Stimulated activated CD8-positive, alpha-beta memory T cell treated with anti-CD3 and anti-CD28 coated beads, Interleukin-15, amount 100 ng/mL, for 4 hours (primary cell): ENCODE data around the gene COL11A2.
"Not testable (repeated sequence)": the region's sequence is repeated elsewhere in the genome, so short reads cannot be mapped to it uniquely, and the experiment has no call there.

Source experiments
- DNase-seq, 2 donors: peaks; one replicate each; pipeline ENCODE4 v3.0.0-alpha.2; 2020; ENCODE audit warnings: low read depth in 2 of 2

Gene COL11A2

DNA sequence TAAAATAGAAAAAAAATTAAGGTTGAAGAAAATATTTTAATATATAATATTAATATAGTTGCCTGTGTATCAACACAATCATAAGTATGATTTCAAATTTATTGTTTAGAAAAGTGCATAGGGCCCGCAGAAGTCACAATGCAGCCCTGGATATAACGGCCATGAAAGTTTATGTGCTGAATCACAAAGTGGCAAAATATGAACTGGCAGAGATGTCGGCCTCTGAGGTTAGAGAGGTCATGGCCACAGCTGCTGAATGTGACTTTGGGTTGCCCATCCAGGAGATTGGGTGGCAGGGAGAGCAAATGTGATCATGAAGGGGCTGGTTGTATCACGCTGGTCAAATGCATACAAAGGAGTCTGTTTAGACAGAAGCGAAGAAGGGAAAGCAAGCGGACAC lies 35.7 kb downstream of the COL11A2 start:
- DNase-seq, result no peak

DNA sequence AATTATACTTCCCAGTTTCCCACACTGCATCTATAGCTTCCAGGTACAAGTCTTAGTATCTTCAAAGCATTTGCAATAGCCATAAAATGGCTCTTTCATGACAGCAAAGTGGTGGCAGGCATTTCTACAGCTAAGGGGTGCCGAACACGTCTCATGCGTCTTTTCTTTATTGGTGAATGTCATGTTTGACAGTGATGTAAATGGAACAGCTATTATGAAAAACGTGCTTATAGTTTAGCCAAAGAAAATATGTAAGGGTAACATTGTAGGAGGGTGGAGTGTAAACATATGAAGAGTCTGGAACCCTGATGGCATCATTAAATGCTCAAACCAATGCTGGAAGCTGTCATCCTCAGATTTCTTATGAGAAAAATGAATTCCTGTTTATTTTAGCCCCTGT lies 37.9 kb downstream of the COL11A2 start:
- DNase-seq, result no peak

DNA sequence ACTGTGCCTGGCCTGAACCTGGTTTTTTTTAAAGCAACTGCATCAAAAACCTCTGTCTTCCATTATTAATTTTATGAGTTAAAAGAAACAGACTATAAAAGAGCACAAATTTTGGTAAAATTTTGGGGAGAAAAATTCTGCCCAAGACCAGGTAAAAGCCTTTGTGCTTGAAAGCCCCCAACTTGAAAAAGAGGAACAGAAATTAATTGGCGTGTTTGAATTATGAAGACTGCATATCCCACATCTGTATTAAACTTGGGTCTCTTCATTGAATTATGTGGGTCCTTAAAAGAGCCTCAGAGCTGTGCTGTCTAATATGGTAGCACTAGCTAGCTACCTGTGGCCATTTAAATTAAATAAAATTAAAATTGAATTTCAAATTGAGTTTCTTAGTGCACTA lies 41.2 kb downstream of the COL11A2 start:
- DNase-seq, result no peak

DNA sequence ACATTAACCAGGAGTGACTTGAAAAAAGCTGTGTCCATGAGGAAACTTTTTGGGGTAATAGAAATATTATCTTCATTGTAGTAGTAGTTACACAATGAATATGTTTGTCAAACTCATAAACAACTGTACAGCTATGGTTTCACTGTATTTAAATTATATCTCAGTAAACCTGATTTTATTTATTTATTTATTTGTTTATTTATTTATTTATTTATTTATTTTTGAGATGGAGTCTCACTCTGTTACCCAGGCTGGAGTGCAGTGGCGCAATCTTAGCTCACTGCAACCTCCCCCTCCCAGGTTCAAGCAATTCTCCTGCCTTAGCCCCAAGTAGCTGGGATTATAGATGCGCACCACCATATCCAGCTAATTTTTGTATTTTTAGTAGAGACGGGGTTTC lies 41.7 kb downstream of the COL11A2 start:
- not testable (repeated sequence) for DNase-seq

DNA sequence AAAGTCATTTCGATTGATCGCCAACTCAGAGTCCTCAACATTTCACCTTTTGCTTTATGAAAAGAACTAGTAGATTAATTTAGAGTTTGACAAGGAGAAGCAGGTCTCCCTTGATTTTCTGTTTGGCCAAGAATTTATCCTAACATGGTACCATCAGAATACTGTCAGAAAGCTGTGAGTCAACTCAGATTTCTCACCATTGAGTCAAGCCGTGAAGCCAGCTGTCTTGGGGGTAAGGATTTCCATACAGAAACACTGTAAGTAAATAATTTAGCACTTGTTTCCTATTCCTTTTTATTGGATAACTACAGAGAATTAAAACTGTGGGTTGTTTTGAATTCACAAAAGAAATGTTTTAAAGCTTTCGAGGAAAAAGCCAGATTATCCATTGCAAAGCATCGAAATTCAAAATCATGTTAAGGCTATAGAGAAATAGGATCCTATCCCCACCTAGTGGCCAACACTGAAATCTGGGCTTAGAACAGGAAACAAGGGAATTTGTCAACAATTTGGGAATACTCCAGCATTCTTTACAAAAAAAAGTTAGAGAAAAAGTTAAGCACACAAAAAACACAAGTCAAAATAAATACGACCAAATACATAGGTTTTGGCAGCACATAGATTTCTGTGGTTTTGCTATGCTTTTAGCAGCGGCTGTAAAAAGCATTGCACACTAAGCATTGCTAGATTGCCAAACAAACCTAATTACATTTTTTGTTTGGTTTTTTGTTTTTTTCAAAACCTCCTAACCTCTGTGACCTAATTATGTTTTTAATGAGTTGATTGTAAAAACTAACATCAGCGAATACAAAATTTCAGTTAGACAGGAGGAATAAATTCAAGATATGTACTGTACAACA lies 44.2 kb downstream of the COL11A2 start:
- DNase-seq, result no peak

DNA sequence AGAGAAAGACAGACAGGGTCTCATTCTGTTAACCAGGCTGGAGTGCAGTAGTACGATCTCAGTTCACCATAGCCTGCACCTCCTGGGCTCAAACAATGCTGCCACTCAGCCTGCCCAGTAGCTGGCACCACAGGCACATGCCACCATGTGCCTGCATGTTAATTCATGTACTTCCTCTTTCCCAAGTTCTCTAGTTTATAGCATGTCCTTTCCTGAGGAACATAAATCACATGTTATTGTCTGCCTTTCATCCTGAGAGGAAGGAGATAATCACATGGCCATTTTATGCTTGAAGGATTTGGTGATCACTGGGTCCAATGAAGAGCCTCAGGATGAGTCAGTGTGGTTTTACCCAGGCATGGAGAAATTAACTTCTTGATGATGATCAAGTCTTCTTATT lies 47.9 kb downstream of the COL11A2 start:
- DNase-seq, result no peak

DNA sequence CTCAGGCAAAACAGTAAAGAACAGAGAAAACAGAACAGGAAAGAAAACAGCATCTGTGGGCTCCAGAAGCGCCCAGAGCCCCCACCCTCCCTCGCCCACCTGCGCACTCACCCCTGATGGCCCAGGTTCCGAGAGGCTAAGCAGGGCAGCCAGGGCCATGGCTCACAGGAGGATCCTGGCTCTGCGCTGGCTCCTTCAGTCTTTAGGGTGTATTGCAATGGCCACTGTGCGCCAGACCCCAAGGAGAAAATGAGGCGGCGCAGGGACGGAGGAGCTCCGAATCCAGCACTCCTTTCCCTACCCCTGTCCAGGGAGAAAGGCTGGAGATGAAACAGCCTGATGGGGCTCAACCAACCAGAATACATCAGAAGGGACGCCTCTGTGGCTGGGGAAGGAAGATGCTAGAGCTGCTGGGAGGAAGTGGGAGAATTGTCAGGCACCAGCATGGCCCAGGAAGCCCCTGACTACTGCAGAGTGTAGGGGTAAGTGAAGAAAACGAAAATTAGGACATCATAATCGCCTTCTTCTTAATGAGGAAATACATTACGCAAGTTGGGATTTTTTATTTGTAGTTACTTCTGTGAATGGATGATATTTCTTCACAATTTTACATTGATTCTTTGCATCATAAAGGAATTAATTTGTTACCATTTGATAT lies 49.0 kb downstream of the COL11A2 start:
- no peak for DNase-seq

DNA sequence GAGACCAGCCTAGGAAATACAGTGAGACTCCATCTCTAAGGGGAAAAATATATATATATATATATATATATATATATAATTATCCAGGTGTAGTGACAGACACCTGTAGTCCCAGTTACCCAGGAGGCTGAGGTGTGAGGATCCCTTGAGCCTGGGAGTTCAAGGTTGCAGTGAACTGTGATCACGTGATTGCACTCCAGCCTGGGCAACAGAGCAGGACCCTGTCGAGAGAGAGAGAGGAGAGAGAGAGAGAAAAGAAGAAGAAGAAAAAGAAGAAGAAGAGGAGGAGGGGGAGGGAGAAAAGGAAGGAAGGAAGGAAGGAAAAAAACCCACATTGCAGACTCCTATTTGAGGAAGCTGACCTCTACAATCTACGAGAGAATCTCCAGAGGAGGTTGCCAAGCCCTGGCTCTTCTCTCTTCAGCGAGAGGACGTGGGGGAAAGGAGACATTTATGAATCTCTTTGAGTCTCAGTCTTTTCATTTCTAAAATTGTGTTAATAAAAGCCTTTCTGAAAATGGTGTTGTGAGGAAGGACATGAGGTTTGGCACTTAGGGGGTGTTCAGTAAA lies 49.7 kb downstream of the COL11A2 start:
- DNase-seq, result no peak

DNA sequence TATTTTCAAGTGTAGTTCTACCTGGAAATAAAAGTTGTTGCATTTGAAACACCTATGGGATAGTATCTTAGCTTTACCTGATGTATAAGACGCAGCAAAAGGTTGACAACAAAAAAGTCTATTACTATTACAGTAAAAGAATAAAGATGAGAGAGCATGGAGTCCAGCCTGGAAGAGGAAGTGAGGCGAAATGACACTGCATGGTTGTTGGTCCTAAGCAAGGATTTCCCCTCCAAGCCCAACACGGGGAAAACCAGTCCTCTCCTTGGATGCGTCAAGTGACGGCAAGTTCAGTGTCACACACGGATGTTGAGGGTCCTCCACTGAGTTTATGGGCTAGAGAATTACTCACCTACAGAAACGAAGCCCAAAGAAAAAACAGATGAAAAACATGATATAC lies 51.7 kb downstream of the COL11A2 start:
- DNase-seq, result no peak

DNA sequence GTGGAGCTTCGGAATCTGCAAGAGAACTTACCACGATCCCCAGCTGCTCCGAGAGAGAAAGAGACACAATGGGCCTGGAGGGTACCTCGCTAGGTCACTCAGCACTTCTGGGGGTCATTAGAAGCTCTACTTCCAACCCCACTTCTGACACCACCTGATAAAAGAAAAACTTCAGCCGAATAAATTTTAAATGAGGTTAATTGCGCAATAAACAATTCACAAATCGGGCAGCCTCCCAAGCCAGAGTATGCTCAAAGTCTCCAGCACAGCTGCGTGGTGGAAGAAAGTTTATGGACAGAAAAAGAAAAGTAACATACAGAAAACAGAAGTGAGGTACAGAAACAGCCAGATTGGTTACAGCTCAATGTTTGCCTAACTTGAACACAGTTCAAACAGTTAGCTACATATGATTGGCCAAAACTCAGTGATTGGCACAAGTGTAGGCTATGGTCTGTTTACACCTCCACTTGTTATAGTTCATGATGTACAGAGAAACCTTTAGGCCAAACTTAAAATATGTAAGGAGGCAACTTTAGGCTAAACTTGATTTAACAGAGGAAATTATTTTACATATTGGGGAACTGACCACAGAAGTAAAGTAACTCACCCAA lies 52.6 kb downstream of the COL11A2 start:
- DNase-seq, result no peak

DNA sequence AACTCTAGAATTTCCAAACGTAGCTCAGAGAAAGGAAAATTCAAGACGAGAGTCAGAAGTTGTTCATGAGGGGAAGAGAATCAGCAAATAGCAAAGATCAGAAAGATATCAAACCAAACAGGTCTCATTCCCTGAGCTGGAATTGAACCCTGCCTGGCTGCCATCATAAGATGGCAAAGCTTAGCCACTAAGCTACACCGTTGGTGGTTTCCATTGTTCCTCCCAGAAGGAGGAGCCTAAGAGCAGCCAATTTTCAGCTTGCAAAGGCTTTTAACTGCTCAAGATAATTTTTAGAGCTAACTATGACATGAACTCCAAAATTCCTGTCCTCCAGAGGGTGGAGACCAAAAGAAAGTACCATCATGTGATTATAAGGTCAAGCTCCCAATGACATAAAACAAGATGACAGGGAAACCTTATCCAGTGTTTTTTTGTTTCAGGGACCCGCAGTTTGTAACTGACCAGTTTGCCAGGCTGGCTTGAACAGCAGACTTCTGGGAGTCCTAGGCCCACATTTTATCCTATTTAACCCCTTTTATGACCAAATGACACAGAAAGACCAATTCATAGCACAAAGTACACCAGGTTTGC lies 55.9 kb downstream of the COL11A2 start:
- DNase-seq, result no peak

DNA sequence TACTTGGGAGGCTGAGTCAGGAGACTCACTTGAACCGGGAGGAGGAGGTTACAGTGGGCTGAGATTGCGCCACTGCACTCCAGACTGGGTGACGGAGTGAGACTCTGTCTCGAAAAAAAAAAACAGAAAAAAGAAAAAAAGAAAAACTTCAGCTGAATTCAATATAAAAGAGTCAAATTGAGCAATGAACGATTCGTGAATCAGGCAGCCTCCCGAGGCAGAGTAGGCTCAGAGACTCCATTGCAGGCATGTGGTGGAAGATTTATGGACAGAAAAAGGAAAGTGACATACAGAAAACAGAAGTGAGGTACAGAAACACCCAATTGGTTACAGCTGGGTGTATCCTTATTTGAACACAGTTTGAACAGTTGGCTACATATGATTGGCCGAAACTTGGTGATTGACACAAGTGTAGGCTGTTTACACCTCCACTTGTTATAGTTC lies 60.2 kb downstream of the COL11A2 start:
- DNase-seq, result no peak

DNA sequence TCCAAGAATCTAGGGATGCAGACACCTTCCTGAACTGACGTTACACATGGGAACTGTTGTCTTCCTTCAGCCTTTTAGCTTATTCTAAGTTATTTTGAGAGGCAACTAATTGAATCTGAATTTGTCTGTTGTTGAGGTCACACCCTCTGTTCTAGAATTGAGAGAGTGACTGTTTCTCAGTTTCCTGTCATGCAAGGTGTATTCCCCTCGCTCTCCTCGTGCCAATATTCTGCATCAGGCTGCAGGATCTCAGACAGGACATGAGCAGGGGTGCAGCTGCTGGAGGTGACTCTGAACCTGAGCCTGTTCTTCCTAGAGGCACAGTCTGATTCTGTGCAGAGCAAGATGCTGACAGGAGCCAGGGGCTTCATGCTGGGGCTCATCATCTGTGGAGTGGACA lies 63.9 kb downstream of the COL11A2 start:
- DNase-seq, result no peak

DNA sequence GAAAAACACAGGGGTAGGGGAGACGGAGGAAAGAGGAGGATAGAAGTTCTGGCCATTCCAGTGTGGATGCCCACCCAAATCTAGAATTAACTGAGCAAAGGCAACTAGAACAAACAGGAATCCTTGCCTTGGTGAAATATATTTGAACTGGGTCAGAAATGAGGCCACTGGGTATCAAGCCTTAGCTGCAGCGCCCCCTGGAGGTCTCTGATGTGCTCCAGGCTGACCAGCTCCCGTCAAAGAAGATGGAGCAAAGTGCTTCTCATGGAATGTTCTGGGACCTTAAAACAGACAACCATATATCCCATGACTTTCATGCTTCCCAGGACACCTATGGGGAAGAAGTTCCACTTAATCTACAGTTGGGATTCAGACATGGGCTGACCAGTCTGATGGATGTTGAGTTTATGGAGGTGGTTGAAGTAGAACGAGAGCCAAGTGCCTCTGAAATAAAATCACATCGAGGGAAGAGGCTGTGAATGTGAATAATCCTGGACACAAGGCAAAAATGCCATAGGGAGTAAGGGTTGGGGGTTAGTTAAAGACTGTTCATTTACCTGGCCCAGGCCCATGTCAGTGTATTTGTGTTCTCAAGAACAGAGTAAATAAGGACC lies 66.1 kb downstream of the COL11A2 start:
- peak; percentile 7 to 27 for DNase-seq

DNA sequence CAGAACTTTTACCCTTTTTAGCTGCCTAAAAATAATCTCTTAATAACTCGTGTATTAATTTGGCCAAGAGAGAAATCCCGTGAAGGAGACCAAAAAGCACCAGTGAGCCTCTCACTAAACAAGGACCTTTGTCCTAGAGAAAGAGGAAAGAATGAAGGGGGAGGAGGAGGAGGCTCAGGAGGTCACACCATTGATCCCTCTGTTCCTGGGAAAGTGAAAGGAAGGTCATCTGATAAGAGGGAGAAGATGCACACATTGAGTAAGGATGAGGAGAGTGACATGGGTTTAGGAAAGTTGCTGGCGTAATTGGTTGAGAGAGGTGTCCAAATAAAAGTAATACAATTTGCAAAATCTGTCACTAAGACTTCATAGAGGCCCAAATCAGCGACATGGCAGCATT lies 67.3 kb downstream of the COL11A2 start:
- no peak for DNase-seq

DNA sequence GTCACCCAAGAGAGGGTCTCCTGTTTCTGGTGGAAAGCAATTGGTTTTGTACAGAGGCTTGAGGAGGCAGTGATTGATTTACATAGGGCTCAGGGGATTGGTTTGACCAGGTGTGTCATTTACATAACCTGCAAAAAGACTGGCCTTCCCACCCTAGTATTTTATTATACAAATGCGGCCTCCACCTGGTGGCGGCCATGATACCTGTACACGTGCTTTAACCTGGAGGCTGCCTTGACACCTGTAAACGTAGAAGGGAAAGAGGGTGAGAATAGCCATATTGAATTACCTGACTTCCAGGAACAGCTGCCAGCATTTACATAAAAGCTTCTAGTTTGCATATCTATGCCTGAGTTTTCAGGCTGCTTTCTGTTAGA lies 67.8 kb downstream of the COL11A2 start:
- DNase-seq, result no peak

DNA sequence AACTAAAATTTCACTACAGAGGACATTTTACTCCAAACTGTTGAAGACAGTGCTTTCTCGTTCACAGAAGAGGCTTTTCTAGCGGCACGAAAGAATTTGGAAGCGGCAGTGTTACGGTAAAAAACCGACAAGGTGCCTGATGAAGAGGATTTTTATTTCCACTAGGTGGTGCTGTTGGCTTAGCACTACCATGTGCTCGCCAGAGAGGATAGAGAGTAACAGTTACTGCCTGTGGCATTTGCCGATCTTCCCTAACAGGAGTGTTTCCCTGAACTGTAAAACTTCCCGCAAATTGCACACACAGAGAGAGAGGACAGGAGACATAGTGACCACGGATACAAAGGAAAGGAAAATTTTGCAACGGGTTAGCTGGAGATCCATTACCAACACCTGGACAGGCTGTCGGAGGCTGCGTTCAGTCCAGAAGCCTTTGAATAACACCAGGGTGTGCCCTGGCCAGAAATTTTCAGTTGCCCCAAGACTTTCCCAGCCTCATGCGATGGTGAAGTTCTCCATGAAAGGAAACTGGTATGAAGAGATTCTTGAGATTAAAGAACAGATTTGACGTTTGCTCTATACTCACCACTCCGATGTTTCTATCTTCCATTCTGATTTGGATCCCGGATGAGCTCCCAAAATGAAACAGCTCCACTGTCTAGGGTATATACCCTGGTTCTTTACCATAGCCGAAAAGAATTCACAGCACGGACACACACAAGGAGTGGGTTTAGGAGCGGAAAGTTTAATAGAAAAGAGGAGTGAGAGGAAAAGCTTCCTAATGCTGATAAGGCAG lies 68.3 kb downstream of the COL11A2 start:
- no peak for DNase-seq

DNA sequence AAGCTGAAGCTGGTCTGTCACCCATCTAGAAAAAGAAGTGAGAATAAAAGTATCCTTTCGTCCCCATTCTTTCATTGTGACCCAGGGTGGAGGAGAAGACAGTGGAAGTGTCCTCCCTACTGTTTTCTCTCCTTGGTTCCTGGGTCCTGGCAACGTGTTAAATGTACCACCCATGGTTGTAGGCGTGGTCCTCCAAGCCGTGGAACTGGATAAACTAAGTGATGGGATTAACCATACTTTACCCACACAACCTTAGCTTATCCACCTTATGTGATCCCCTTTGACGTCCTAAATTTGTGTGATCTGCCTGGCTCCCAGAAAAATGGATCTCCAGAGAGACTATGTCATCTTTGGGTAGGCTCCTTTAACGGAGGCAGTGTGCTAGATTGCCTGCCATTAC lies 69.1 kb downstream of the COL11A2 start:
- DNase-seq, result no peak

DNA sequence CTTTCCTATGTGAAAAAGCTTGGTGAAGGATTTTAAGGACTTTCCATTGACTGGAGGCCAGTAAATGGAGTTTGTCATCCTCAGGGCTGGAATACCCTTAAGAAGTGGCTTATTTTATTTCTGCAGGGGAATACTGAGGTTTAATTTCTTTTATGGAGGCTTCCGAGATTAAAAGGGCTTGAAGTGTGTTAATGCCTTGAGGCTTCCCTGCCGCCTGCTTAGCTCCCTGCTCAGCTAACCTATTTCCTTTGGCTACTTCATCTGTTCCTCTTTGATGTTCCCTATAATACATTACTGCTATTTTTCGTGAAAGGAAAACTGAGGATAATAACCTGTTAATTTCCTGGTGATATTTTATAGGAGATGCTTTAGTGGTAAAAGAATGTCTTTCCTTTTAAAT lies 72.3 kb downstream of the COL11A2 start:
- no peak for DNase-seq

DNA sequence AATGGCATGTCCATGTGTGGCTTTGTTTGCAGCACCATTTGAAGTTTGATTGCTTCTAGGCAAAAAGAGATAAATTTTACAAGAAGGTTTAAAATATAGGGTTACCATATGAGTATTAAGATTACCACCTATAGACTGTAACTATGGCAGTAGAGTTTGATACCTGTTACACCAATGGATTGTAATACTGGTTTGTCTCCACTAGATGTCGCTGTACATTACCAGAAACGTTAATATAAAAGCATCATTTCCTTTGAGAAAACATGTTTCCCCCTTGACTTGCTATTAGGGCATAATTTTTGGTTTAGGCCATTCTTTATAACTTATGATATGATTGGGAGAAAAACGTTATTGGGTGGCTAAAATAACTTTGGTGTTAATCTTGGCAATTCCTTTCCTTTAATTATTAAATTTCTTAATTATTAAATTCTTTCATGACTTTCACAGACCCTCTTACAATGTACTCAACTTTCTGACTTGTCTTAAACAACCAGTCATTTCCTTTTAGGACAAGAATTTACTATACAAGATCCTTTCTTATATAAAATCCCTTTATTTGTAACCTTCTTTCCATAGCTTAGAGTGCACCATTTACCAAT lies 73.6 kb downstream of the COL11A2 start:
- no peak for DNase-seq
